HepG2 (cell line): ENCODE data around the gene BTG4. TPM values are rescaled to one million over a fixed set of nuclear protein-coding genes. Genes with fewer than 3 reads are reported as not detected.
A peak's percentile ranks its signal among the peaks of the same experiment; 100 is the strongest.

Experiments used
- ATAC-seq: fragments of 200-7000 bp; cut with Tn5 transposase; 3 replicates; pipeline ENCODE4 v1.9.1; 2020; ENCODE audit warnings: mild to moderate bottlenecking, moderate library complexity
- BruUV-seq: library from RNA; stranded (reverse); fragments of 400-500 nt; replicated peaks from 2 replicates; lab custom pipeline; 2021; lab: Mats Ljungman, UMichigan
- CTCF ChIA-PET: fragments of 300-600 bp; formaldehyde crosslinking; extraction: SDS; loops from one replicate; lab custom pipeline; 2021; ENCODE audit warnings: low total read pairs, inconsistent platforms, low intra/inter-chr PET ratio; lab: Yijun Ruan, JAX
- POLR2A ChIA-PET: fragments of 350-600 bp; sonication (Branson Sonifier 250); formaldehyde crosslinking; loops from one replicate; lab custom pipeline; 2020; ENCODE audit warnings: antibody characterized with exemption, inconsistent platforms; lab: Yijun Ruan, JAX
- DNase-seq: peaks from one replicate; pipeline ENCODE4 v3.0.0-alpha.2; 2015; ENCODE audit warnings: low spot score
- FAIRE-seq: peaks from 3 replicates; lab custom pipeline; 2011; peaks lifted over from hg19 to GRCh38; lab: Jason Lieb, UNC
- H2AFZ ChIP-seq: one replicate; pipeline ENCODE4 v1.6.1; 2011; ENCODE audit warnings: low read length, inconsistent platforms
- H3K27ac ChIP-seq: fragments of 300-600 bp; 3 replicates; pipeline ENCODE4 v1.8.0; 2011; ENCODE audit warnings: mixed run types, mild to moderate bottlenecking, mixed read lengths, low read length, inconsistent platforms; ENCODE audit not compliant: insufficient read depth; ENCODE audit errors: extremely low read length
- H3K27me3 ChIP-seq, 2 experiments: fragments of 200-600 bp in 1 of 2; 2 replicates in 1 of 2; 3 replicates in 1 of 2; pipeline versions ENCODE4 v1.6.0 to v1.8.0; 2011; ENCODE audit warnings: low read length in 2 of 2, mild to moderate bottlenecking in 2 of 2, moderate library complexity in 2 of 2, inconsistent platforms in 1 of 2; ENCODE audit not compliant: insufficient read depth in 2 of 2, control insufficient read depth in 1 of 2
- H3K36me3 ChIP-seq, 2 experiments: fragments of 200-600 bp in 1 of 2; replicated peaks in 1 of 2; 2 replicates in 1 of 2; 3 replicates in 1 of 2; pipeline versions ENCODE4 v1.5.1 to v1.8.0; 2011; ENCODE audit warnings: low read length in 2 of 2, inconsistent platforms in 1 of 2; ENCODE audit not compliant: insufficient read depth in 2 of 2, control insufficient read depth in 1 of 2
- H3K4me1 ChIP-seq: 2 replicates; pipeline ENCODE4 v1.5.1; 2012; ENCODE audit warnings: low read length, inconsistent platforms; ENCODE audit not compliant: insufficient read depth
- H3K4me2 ChIP-seq: 2 replicates; pipeline ENCODE4 v1.6.0; 2011; ENCODE audit warnings: low read depth, low read length, inconsistent platforms
- H3K4me3 ChIP-seq, 3 experiments: fragments of 200-600 bp in 1 of 3; sonication (generic), shearing (Covaris generic) in 1 of 3; replicated peaks in 1 of 3; 2 replicates each; pipeline ENCODE4 v1.5.1; 2011 to 2016; ENCODE audit warnings: low read length in 3 of 3, inconsistent platforms in 2 of 3, low read depth in 2 of 3, mild to moderate bottlenecking in 2 of 3, control low read depth in 1 of 3, mixed read lengths in 1 of 3; ENCODE audit not compliant: insufficient read depth in 1 of 3
- H3K79me2 ChIP-seq: one replicate; pipeline ENCODE4 v1.6.1; 2011; ENCODE audit warnings: low read length, inconsistent platforms; ENCODE audit not compliant: insufficient read depth
- H3K9ac ChIP-seq: 2 replicates; pipeline ENCODE4 v1.6.0; 2011; ENCODE audit warnings: mild to moderate bottlenecking, low read depth, low read length, inconsistent platforms; ENCODE audit not compliant: insufficient read depth
- H3K9me3 ChIP-seq: 2 replicates; pipeline ENCODE4 v1.5.1; 2012; ENCODE audit warnings: mild to moderate bottlenecking, low read length
- H4K20me1 ChIP-seq: 2 replicates; pipeline ENCODE4 v1.6.0; 2011; ENCODE audit warnings: inconsistent platforms, mild to moderate bottlenecking, low read length, moderate library complexity; ENCODE audit not compliant: insufficient read depth
- BCL6 ChIP-seq: IDR thresholded peaks from 2 replicates; pipeline ENCODE4 v1.6.1; 2016; ENCODE audit warnings: missing genetic modification reagents, missing compliant biosample characterization
- WGBS: methylation state at CpG from one replicate; pipeline ENCODE4 v1.1.6; 2017; ENCODE audit warnings: low lambda C conversion rate; 5-methylcytosine and 5-hydroxymethylcytosine counted together
- in situ Hi-C: cut with HindIII; loops from 2 replicates; pipeline ENCODE4 v1.10.0; 2017; ENCODE audit warnings: low pct_unique_long_range_greater_than_20kb; ENCODE audit not compliant: extremely low pct_ligation_motif_present
- intact Hi-C: fragments of 100-400 bp; cut with micrococcal nuclease; formaldehyde crosslinking; loops from one replicate; pipeline ENCODE4 v1.10.0; 2022; ENCODE audit not compliant: unreplicated experiment
- microRNA counts: library from miRNA; unstranded; fragments of <30 nt; microRNA quantifications from one replicate; lab custom pipeline; 2015
- microRNA-seq: library from miRNA; unstranded; fragments of <30 nt; microRNA quantifications from one replicate; pipeline ENCODE4, GENCODE V29; 2020
- polyA plus RNA-seq, 8 experiments: library from polyadenylated mRNA; depleted of rRNA in 3 of 8; stranded (reverse) in 7 of 8; unstranded in 1 of 8; fragments of >200 nt; fragmentation: Illumina TruSeq in 4 of 8; extraction: Trizol in 4 of 8; gene quantifications; 2 replicates each; pipeline versions ENCODE4 v1.2.1 to v1.2.3, GENCODE V29; 2011 to 2016; ENCODE audit warnings: low read depth in 4 of 8, missing spikeins in 1 of 8, mixed read lengths in 1 of 8; ENCODE audit not compliant: insufficient read depth in 1 of 8
- small RNA-seq, 3 experiments: library from RNA; depleted of rRNA; stranded (forward); fragments of <200 nt; gene quantifications; one replicate each; pipeline ENCODE3, GENCODE V24; 2012; ENCODE audit warnings: low read depth in 2 of 3, low replicate concordance in 1 of 3; ENCODE audit not compliant: insufficient read length in 3 of 3, insufficient read depth in 2 of 3
- total RNA-seq, 5 experiments: library from RNA; depleted of rRNA; stranded (reverse); fragments of >200 nt; fragmentation: Illumina TruSeq; extraction: Trizol; gene quantifications; 2 replicates each; pipeline ENCODE4 v1.2.3, GENCODE V29; 2016; ENCODE audit warnings: low read depth in 1 of 5
- TF ChIP-seq, protein P1 (sequence below), 2 experiments: sonication (generic) in 1 of 2; formaldehyde crosslinking in 1 of 2; IDR thresholded peaks; 2 replicates each; pipeline versions ENCODE4 v1.4.0 to v1.6.1; 2016 to 2020; ENCODE audit warnings: borderline replicate concordance in 1 of 2, low read depth in 1 of 2, mild to moderate bottlenecking in 1 of 2, missing genetic modification reagents in 1 of 2

Gene BTG4
- total and polyA plus RNA-seq, 2 of the 13 experiments (the other 11 are each of a cell fraction or from before 2014, with no cell fraction given): not detected

- H2AFZ ChIP-seq: no peak overlapping the region
- no peak for DNase-seq
- no peaks in the 10 kb centered on the region for H3K9me3 ChIP-seq
- H3K27me3 ChIP-seq: peaks cover 3 to 5% of the 10 kb centered on the region in 2 experiments; a peak in 3 of 5 replicates
- no TSS peak for BruUV-seq
- no peak overlapping the region for H3K4me3 ChIP-seq
- H4K20me1 ChIP-seq: no peaks in the 10 kb centered on the region
- peak; percentile 84 for TF ChIP-seq BCL6 (CRISPR knock-in tag)
- TF ChIP-seq, protein P1, sequence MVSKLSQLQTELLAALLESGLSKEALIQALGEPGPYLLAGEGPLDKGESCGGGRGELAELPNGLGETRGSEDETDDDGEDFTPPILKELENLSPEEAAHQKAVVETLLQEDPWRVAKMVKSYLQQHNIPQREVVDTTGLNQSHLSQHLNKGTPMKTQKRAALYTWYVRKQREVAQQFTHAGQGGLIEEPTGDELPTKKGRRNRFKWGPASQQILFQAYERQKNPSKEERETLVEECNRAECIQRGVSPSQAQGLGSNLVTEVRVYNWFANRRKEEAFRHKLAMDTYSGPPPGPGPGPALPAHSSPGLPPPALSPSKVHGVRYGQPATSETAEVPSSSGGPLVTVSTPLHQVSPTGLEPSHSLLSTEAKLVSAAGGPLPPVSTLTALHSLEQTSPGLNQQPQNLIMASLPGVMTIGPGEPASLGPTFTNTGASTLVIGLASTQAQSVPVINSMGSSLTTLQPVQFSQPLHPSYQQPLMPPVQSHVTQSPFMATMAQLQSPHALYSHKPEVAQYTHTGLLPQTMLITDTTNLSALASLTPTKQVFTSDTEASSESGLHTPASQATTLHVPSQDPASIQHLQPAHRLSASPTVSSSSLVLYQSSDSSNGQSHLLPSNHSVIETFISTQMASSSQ (IDR thresholded peaks at IDR 0.05; ENCODE audit: low read depth): no peak
- TF ChIP-seq, protein P1 (CRISPR knock-in tag; IDR thresholded peaks at IDR 0.05; ENCODE audit: borderline replicate concordance): no peak
- TF ChIP-seq, all 625 proteins: peak for 1
- FAIRE-seq: no peak
- CTCF ChIA-PET: interaction anchor here (3.0 kb wide), 1 partner anchor 162 kb away, joined by 36 read pairs; no protein-coding TSS in a partner anchor
- in situ Hi-C loops (no loop called here), intact Hi-C loops (loop anchor here (5.0 to 10.0 kb wide), 4 partner anchors 213 to 1241 kb away; no protein-coding TSS in a partner anchor)
- no peaks in the 10 kb centered on the region for H3K36me3 ChIP-seq
- H3K27ac ChIP-seq: no peak overlapping the region
- no peak overlapping the region for H3K9ac ChIP-seq
- peaks cover 44% of the 10 kb centered on the region for H3K4me1 ChIP-seq
- no peaks in the 10 kb centered on the region for H3K79me2 ChIP-seq
- ATAC-seq: no peak
- H3K4me2 ChIP-seq: no peak overlapping the region
- 9% methylated on average over 2 of the region's 2 CpGs for WGBS
- POLR2A ChIA-PET: no interaction called here
These were observed 66.6 kb downstream of the BTG4 start for GRCh38 chr11:111445586-111445985.

MicroRNA genes within 50 kb of the gene (microRNA counts, 767-probe panel; counts per million panel counts)
- microRNA hsa-miR-34b-3p (lab: Ali Mortazavi, UCI): not detected
- not detected for microRNA hsa-miR-34c-3p (lab: Ali Mortazavi, UCI)
- microRNA hsa-miR-34c-5p (lab: Ali Mortazavi, UCI): not detected

Small RNA genes lying within 50 kb of the gene (microRNA-seq; reads per million reads assigned to microRNA genes)
- 0.68 reads per million for gene MIR34B
- 6.3 reads per million, percentile 37 among the genes with 10 or more reads in this experiment for gene MIR34C

Small RNA genes lying within 50 kb of the gene (small RNA-seq; reads per million reads assigned to genes)
- gene MIR34B (0 reads per million in 3 experiments), gene MIR34C (0 reads per million in 3 experiments)

Other genes starting within 250 kb of the BTG4 start
- 4.9 and 7.8 TPM in 2 replicates for gene POU2AF3, start 213.8 kb downstream of the BTG4 start, total RNA-seq (2016; rRNA removed; fragmentation: Illumina TruSeq; extraction: Trizol)
- gene POU2AF3, start 213.8 kb downstream of the BTG4 start, polyA plus RNA-seq (2011; rRNA removed): 70.7 and 71.2 TPM in 2 replicates
- 1.8 and 1.9 TPM in 2 replicates for gene POU2AF1, start 133.1 kb downstream of the BTG4 start, total RNA-seq (2016; rRNA removed; fragmentation: Illumina TruSeq; extraction: Trizol)
- 3.6 and 5.3 TPM in 2 replicates for gene POU2AF1, start 133.1 kb downstream of the BTG4 start, polyA plus RNA-seq (2011; rRNA removed)
- gene HOATZ, start 2.4 kb upstream of the BTG4 start, total RNA-seq (2016; rRNA removed; fragmentation: Illumina TruSeq; extraction: Trizol): not detected in 2 replicates
- gene HOATZ, start 2.4 kb upstream of the BTG4 start, polyA plus RNA-seq (2011; rRNA removed): not detected in 2 replicates
- not detected in 2 replicates for gene LAYN, start 28.3 kb upstream of the BTG4 start, total RNA-seq (2016; rRNA removed; fragmentation: Illumina TruSeq; extraction: Trizol)
- 0.17 and 0.29 TPM in 2 replicates for gene LAYN, start 28.3 kb upstream of the BTG4 start, polyA plus RNA-seq (2011; rRNA removed)
- 8.1 and 11.0 TPM in 2 replicates for gene SIK2, start 90.1 kb upstream of the BTG4 start, total RNA-seq (2016; rRNA removed; fragmentation: Illumina TruSeq; extraction: Trizol)
- 11.5 and 15.4 TPM in 2 replicates for gene SIK2, start 90.1 kb upstream of the BTG4 start, polyA plus RNA-seq (2011; rRNA removed)